IMR-90 (cell line): Measurements from ENCODE around the gene CXCR2. TPM values are rescaled to one million over a fixed set of nuclear protein-coding genes. Genes with fewer than 3 reads are reported as not detected.
A peak's percentile ranks its signal among the peaks of the same experiment; 100 is the strongest.
"Not testable (repeated sequence)": the region's sequence is repeated elsewhere in the genome, so short reads cannot be mapped to it uniquely, and the experiment has no call there.

Experiments used
- ATAC-seq: fragments of 200-7000 bp; cut with Tn5 transposase; 2 replicates; pipeline ENCODE4 v1.9.1; 2020; ENCODE audit warnings: low read depth, mild to moderate bottlenecking, moderate library complexity
- BruUV-seq: library from RNA; stranded (reverse); fragments of 400-500 nt; replicated peaks from 2 replicates; lab custom pipeline; 2021; lab: Mats Ljungman, UMichigan
- CTCF ChIA-PET: fragments of 300-600 bp; formaldehyde crosslinking; extraction: SDS; loops from one replicate; lab custom pipeline; 2021; ENCODE audit warnings: antibody characterized with exemption; lab: Yijun Ruan, JAX
- POLR2A ChIA-PET: fragments of 300-600 bp; sonication (Branson Sonifier 250); formaldehyde crosslinking; loops from one replicate; lab custom pipeline; 2022; ENCODE audit warnings: antibody characterized with exemption; ENCODE audit not compliant: unreplicated experiment; lab: Charles Lee
- DNase-seq: peaks from one replicate; pipeline ENCODE4 v3.0.0; 2013
- H2AFZ ChIP-seq: replicated peaks from 2 replicates; pipeline ENCODE3; 2013; ENCODE audit warnings: low read length, mild to moderate bottlenecking; ENCODE audit not compliant: poor library complexity
- H2AK5ac ChIP-seq: 2 replicates; pipeline ENCODE4 v1.6.1; 2013; ENCODE audit warnings: low read depth, low read length, inconsistent platforms
- H2AK9ac ChIP-seq: replicated peaks from 2 replicates; pipeline ENCODE3; 2013; ENCODE audit warnings: mild to moderate bottlenecking, low read depth, low read length, moderate library complexity; ENCODE audit not compliant: poor library complexity
- H2BK120ac ChIP-seq: 2 replicates; pipeline ENCODE4 v1.6.1; 2013; ENCODE audit warnings: low read depth, low read length, inconsistent platforms
- H2BK15ac ChIP-seq: 3 replicates; pipeline ENCODE4 v1.6.1; 2013; ENCODE audit warnings: low read depth, low read length, inconsistent platforms
- H2BK20ac ChIP-seq: 2 replicates; pipeline ENCODE4 v1.6.1; 2013; ENCODE audit warnings: low read depth, mild to moderate bottlenecking, inconsistent platforms, low read length, moderate library complexity
- H2BK5ac ChIP-seq: 2 replicates; pipeline ENCODE4 v1.6.1; 2013; ENCODE audit warnings: mild to moderate bottlenecking, low read depth, low read length, inconsistent platforms; ENCODE audit not compliant: poor library complexity, severe bottlenecking
- H3K14ac ChIP-seq: replicated peaks from 2 replicates; pipeline ENCODE4 v1.6.1; 2013; ENCODE audit warnings: low read depth, low read length, inconsistent platforms
- H3K18ac ChIP-seq: 2 replicates; pipeline ENCODE4 v1.6.1; 2013; ENCODE audit warnings: low read depth, low read length, control low read depth
- H3K23ac ChIP-seq: 2 replicates; pipeline ENCODE4 v1.6.1; 2013; ENCODE audit warnings: low read depth, low read length, inconsistent platforms
- H3K27ac ChIP-seq: 2 replicates; pipeline ENCODE4 v1.5.1; 2013; ENCODE audit warnings: mild to moderate bottlenecking, control low read depth, low read length; ENCODE audit not compliant: insufficient read depth
- H3K27me3 ChIP-seq: 2 replicates; pipeline ENCODE4 v1.6.1; 2013; ENCODE audit warnings: low read length; ENCODE audit not compliant: control insufficient read depth, insufficient read depth
- H3K36me3 ChIP-seq: 2 replicates; pipeline ENCODE4 v1.6.1; 2013; ENCODE audit warnings: low read length, mixed read lengths; ENCODE audit not compliant: control insufficient read depth, insufficient read depth
- H3K4ac ChIP-seq: 2 replicates; pipeline ENCODE4 v1.6.1; 2013; ENCODE audit warnings: low read depth, low read length, inconsistent platforms
- H3K4me1 ChIP-seq: 2 replicates; pipeline ENCODE4 v1.6.1; 2013; ENCODE audit warnings: low read length, mixed read lengths; ENCODE audit not compliant: control insufficient read depth, insufficient read depth
- H3K4me2 ChIP-seq: 2 replicates; pipeline ENCODE4 v1.6.1; 2013; ENCODE audit warnings: low read depth, mild to moderate bottlenecking, control low read depth, low read length, moderate library complexity
- H3K4me3 ChIP-seq: 2 replicates; pipeline ENCODE4 v1.5.1; 2013; ENCODE audit warnings: low read depth, mild to moderate bottlenecking, control low read depth, low read length, moderate library complexity; ENCODE audit not compliant: insufficient read depth
- H3K56ac ChIP-seq: 2 replicates; pipeline ENCODE4 v1.6.1; 2013; ENCODE audit warnings: low read length, inconsistent platforms; ENCODE audit not compliant: insufficient read depth; ENCODE audit errors: extremely low read depth
- H3K79me1 ChIP-seq, 2 experiments: 2 replicates each; pipeline ENCODE4 v1.6.1; 2013; ENCODE audit warnings: low read length in 2 of 2, inconsistent platforms in 1 of 2, low read depth in 1 of 2
- H3K9ac ChIP-seq: 2 replicates; pipeline ENCODE4 v1.6.1; 2013; ENCODE audit warnings: low read depth, low read length, control low read depth
- H3K9me1 ChIP-seq: 2 replicates; pipeline ENCODE4 v1.6.1; 2013; ENCODE audit warnings: low read length, inconsistent platforms; ENCODE audit not compliant: insufficient read depth
- H3K9me3 ChIP-seq: 2 replicates; pipeline ENCODE4 v1.6.1; 2013; ENCODE audit warnings: low read length; ENCODE audit not compliant: control insufficient read depth, insufficient read depth
- H4K20me1 ChIP-seq: 2 replicates; pipeline ENCODE4 v1.6.1; 2013; ENCODE audit warnings: low read length, inconsistent platforms; ENCODE audit not compliant: insufficient read depth
- H4K5ac ChIP-seq: 2 replicates; pipeline ENCODE4 v1.6.1; 2013; ENCODE audit warnings: mild to moderate bottlenecking, low read depth, low read length, control low read depth
- H4K8ac ChIP-seq, 2 experiments: 2 replicates each; pipeline ENCODE4 v1.6.1; 2013; ENCODE audit warnings: low read depth in 2 of 2, low read length in 2 of 2, control low read depth in 1 of 2, inconsistent platforms in 1 of 2
- H4K91ac ChIP-seq: 2 replicates; pipeline ENCODE4 v1.6.1; 2013; ENCODE audit warnings: low read depth, low read length, inconsistent platforms; ENCODE audit not compliant: insufficient read depth
- BHLHE40 ChIP-seq: fragments of 150-350 bp; IDR thresholded peaks from 2 replicates; pipeline ENCODE4 v1.6.1; 2016; ENCODE audit warnings: mild to moderate bottlenecking, low read depth, low read length
- RAD21 ChIP-seq: IDR thresholded peaks from 2 replicates; pipeline ENCODE4 v1.6.1; 2012; ENCODE audit warnings: low read length, improper control_type of control experiment
- RCOR1 ChIP-seq: IDR thresholded peaks from 2 replicates; pipeline ENCODE4 v1.6.1; 2012; ENCODE audit warnings: mild to moderate bottlenecking, low read length, improper control_type of control experiment; ENCODE audit not compliant: insufficient replicate concordance
- WGBS, 2 experiments: methylation state at CpG; one replicate each; pipeline versions ENCODE4 v1.1.5 to v1.1.7; 2013; ENCODE audit warnings: missing lambda C conversion rate in 2 of 2; ENCODE audit not compliant: insufficient read length in 1 of 2; ENCODE audit errors: extremely low coverage in 2 of 2; 5-methylcytosine and 5-hydroxymethylcytosine counted together
- dilution Hi-C: fragments of 300-500 bp; cut with HindIII; formaldehyde crosslinking; loops from one replicate; pipeline ENCODE4 v1.14.3; 2018; ENCODE audit warnings: low sequenced_read_pairs; ENCODE audit not compliant: unreplicated experiment
- in situ Hi-C: fragments of 300-500 bp; cut with MboI; formaldehyde crosslinking; loops from 3 replicates; pipeline ENCODE4 v1.14.3; 2019; ENCODE audit warnings: low sequenced_read_pairs, inconsistent platforms, mixed read lengths
- intact Hi-C: fragments of 100-400 bp; cut with micrococcal nuclease; formaldehyde crosslinking; loops from 2 replicates; pipeline ENCODE4 v1.10.0; 2022
- polyA plus RNA-seq, 3 experiments: library from polyadenylated mRNA; depleted of rRNA; stranded (reverse); fragments of >200 nt; gene quantifications; 2 replicates each; pipeline ENCODE4 v1.2.3, GENCODE V29; 2012; ENCODE audit warnings: low replicate concordance in 1 of 3
- total RNA-seq: library from RNA; depleted of rRNA; stranded (reverse); fragments of >200 nt; gene quantifications from 2 replicates; pipeline ENCODE4 v1.2.3, GENCODE V29; 2012

Gene CXCR2
- total and polyA plus RNA-seq, 2 of the 4 experiments (the other 2 are of a cell fraction) = not detected

DNA sequence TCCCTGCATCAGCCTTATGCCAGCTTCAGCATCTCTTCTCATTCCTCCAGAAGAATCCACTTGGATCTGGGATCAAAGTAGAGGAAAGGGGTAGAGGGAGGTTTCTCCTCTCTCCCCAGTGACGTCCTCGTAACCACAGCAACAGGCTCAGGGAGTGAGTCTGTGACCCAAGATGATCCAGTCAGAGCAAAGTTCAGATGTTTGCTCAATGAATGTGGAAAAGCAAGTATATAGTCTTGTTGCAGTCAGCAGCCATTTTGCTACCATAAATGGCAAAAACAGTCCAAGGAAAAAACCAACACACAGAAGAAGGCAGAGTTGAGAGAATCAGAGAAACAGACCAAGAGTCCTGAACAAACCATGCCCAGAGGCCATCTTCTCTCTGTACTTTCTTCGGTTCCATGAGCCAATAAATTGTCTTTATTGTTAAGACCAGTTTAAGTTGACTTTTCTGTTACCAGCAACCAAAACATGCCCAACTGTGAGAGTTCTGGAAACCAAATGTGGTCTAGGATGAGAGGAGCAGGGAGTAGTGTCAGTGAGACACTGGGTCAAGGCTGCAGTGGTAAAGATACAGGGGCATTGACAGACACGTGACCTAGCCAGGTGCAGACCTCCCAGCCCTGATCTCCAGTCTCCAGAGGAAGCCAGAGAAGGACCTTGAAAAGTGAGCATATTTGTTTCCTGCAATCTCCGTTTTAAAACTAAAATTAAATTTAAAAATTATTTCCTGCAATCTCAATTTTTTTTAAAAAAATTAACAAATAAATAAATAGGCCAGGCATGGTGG is 44.1 kb downstream of the CXCR2 start:
- peak overlapping the region; percentile 30 to 38; a peak in 3 of 4 replicates for H4K8ac ChIP-seq
- no peaks in the 10 kb centered on the region for H3K36me3 ChIP-seq
- no peak overlapping the region for H2AFZ ChIP-seq
- H2BK20ac ChIP-seq = no peak overlapping the region
- dilution Hi-C loops (no loop called here), in situ Hi-C loops (no loop called here), intact Hi-C loops (no loop called here)
- H3K4ac ChIP-seq = no peak overlapping the region
- no peak overlapping the region for H3K56ac ChIP-seq
- ATAC-seq (peak; percentile 69), DNase-seq (peak; percentile 15)
- H2AK9ac ChIP-seq = no peak overlapping the region
- H3K9ac ChIP-seq = no peak overlapping the region
- H3K79me1 ChIP-seq = no peaks in the 10 kb centered on the region
- H3K4me3 ChIP-seq = no peak overlapping the region
- peaks cover 1% of the 10 kb centered on the region; the same call in 1 of the 2 replicates for H3K4me1 ChIP-seq
- ChIA-PET POLR2A (no interaction called here), CTCF (interaction anchor here (0.9 kb wide), 1 partner anchor 10 kb away, joined by 3 read pairs; no protein-coding TSS in a partner anchor)
- no peaks in the 10 kb centered on the region for H3K9me1 ChIP-seq
- H2AK5ac ChIP-seq = no peak overlapping the region
- no peak overlapping the region for H2BK5ac ChIP-seq
- no peak overlapping the region; the same call in 1 of the 2 replicates for H3K27ac ChIP-seq
- no peaks in the 10 kb centered on the region for H4K20me1 ChIP-seq
- peak overlapping the region; percentile 22 for H4K5ac ChIP-seq
- WGBS, 2 experiments = no CpG with 5 or more reads among the region's 5 CpGs
- no peak overlapping the region for H3K4me2 ChIP-seq
- TF ChIP-seq RAD21 = no peak
- no peak for TF ChIP-seq BHLHE40
- TF ChIP-seq RCOR1 = no peak
- H2BK120ac ChIP-seq = no peak overlapping the region
- no peak overlapping the region for H4K91ac ChIP-seq
- peak overlapping the region; percentile 46; the same call in 1 of the 2 replicates for H3K18ac ChIP-seq
- no peak overlapping the region for H3K23ac ChIP-seq
- BruUV-seq = no TSS peak
- no peaks in the 10 kb centered on the region for H3K9me3 ChIP-seq
- peaks cover 24% of the 10 kb centered on the region for H3K27me3 ChIP-seq
- H2BK15ac ChIP-seq = no peak overlapping the region
- no peak overlapping the region for H3K14ac ChIP-seq

- H2AK5ac ChIP-seq, H3K4ac ChIP-seq, BruUV-seq, H2BK15ac ChIP-seq, H3K9me1 ChIP-seq, H3K4me2 ChIP-seq, ATAC-seq, H3K9ac ChIP-seq, H3K23ac ChIP-seq, H3K9me3 ChIP-seq, H2BK120ac ChIP-seq, H4K91ac ChIP-seq, H3K36me3 ChIP-seq, DNase-seq, H3K79me1 ChIP-seq, H3K4me1 ChIP-seq, in situ Hi-C loops, H2AFZ ChIP-seq, H3K18ac ChIP-seq, H2BK5ac ChIP-seq, H2BK20ac ChIP-seq, H3K4me3 ChIP-seq, H3K27ac ChIP-seq, H3K14ac ChIP-seq, intact Hi-C loops, H2AK9ac ChIP-seq, H4K20me1 ChIP-seq, CTCF ChIA-PET, H4K5ac ChIP-seq, dilution Hi-C loops, POLR2A ChIA-PET, H4K8ac ChIP-seq, H3K56ac ChIP-seq: not testable (repeated sequence)
- 100% methylated on average over 1 of the region's 3 CpGs; no CpG with 5 or more reads in 1 of the 2 experiments for WGBS, 2 experiments
- peaks cover 17% of the 10 kb centered on the region for H3K27me3 ChIP-seq
Observed at GRCh38 chr2:218171744-218172143, 45.9 kb downstream of the CXCR2 start.
